ENCODE data around the gene FLACC1. TPM values are rescaled to one million over a fixed set of nuclear protein-coding genes. Genes with fewer than 3 reads are reported as not detected.

Gene FLACC1
- total and polyA plus RNA-seq, 2 of the 8 experiments (the other 6 are each of a cell fraction or from before 2014, with no cell fraction given): 0.58 TPM; not detected in 1

DNA sequence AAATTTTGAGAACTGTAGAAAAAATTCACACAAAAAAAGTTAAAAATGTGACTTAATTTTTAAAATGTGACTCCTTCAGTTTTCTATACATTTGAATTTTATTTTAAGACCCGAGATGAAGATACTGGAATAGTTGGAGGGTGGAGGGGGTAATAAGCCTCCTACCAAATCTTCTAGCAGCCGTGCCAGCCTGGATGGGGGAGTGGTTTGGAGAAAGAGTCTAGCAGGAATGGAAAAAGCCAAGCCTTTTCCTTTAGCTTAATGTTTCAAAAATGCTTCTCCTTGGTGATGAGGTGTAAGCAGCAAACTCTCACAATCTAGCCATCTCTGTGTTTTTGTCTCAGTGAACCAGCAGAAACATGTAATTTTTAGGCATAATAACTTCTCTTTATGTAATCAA is 82.1 kb downstream of the FLACC1 start (continued):
- TF ChIP-seq, protein P1, sequence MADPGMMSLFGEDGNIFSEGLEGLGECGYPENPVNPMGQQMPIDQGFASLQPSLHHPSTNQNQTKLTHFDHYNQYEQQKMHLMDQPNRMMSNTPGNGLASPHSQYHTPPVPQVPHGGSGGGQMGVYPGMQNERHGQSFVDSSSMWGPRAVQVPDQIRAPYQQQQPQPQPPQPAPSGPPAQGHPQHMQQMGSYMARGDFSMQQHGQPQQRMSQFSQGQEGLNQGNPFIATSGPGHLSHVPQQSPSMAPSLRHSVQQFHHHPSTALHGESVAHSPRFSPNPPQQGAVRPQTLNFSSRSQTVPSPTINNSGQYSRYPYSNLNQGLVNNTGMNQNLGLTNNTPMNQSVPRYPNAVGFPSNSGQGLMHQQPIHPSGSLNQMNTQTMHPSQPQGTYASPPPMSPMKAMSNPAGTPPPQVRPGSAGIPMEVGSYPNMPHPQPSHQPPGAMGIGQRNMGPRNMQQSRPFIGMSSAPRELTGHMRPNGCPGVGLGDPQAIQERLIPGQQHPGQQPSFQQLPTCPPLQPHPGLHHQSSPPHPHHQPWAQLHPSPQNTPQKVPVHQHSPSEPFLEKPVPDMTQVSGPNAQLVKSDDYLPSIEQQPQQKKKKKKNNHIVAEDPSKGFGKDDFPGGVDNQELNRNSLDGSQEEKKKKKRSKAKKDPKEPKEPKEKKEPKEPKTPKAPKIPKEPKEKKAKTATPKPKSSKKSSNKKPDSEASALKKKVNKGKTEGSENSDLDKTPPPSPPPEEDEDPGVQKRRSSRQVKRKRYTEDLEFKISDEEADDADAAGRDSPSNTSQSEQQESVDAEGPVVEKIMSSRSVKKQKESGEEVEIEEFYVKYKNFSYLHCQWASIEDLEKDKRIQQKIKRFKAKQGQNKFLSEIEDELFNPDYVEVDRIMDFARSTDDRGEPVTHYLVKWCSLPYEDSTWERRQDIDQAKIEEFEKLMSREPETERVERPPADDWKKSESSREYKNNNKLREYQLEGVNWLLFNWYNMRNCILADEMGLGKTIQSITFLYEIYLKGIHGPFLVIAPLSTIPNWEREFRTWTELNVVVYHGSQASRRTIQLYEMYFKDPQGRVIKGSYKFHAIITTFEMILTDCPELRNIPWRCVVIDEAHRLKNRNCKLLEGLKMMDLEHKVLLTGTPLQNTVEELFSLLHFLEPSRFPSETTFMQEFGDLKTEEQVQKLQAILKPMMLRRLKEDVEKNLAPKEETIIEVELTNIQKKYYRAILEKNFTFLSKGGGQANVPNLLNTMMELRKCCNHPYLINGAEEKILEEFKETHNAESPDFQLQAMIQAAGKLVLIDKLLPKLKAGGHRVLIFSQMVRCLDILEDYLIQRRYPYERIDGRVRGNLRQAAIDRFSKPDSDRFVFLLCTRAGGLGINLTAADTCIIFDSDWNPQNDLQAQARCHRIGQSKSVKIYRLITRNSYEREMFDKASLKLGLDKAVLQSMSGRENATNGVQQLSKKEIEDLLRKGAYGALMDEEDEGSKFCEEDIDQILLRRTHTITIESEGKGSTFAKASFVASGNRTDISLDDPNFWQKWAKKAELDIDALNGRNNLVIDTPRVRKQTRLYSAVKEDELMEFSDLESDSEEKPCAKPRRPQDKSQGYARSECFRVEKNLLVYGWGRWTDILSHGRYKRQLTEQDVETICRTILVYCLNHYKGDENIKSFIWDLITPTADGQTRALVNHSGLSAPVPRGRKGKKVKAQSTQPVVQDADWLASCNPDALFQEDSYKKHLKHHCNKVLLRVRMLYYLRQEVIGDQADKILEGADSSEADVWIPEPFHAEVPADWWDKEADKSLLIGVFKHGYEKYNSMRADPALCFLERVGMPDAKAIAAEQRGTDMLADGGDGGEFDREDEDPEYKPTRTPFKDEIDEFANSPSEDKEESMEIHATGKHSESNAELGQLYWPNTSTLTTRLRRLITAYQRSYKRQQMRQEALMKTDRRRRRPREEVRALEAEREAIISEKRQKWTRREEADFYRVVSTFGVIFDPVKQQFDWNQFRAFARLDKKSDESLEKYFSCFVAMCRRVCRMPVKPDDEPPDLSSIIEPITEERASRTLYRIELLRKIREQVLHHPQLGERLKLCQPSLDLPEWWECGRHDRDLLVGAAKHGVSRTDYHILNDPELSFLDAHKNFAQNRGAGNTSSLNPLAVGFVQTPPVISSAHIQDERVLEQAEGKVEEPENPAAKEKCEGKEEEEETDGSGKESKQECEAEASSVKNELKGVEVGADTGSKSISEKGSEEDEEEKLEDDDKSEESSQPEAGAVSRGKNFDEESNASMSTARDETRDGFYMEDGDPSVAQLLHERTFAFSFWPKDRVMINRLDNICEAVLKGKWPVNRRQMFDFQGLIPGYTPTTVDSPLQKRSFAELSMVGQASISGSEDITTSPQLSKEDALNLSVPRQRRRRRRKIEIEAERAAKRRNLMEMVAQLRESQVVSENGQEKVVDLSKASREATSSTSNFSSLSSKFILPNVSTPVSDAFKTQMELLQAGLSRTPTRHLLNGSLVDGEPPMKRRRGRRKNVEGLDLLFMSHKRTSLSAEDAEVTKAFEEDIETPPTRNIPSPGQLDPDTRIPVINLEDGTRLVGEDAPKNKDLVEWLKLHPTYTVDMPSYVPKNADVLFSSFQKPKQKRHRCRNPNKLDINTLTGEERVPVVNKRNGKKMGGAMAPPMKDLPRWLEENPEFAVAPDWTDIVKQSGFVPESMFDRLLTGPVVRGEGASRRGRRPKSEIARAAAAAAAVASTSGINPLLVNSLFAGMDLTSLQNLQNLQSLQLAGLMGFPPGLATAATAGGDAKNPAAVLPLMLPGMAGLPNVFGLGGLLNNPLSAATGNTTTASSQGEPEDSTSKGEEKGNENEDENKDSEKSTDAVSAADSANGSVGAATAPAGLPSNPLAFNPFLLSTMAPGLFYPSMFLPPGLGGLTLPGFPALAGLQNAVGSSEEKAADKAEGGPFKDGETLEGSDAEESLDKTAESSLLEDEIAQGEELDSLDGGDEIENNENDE (IDR thresholded peaks at IDR 0.05; ENCODE audit: insufficient replicate concordance, low read length): no peak
- TF ChIP-seq BACH1 (IDR thresholded peaks at IDR 0.05; ENCODE audit: low read length): no peak

Measured in H1 (cell line).